OCI-LY7 (cell line): Measurements from ENCODE around the gene ST6GALNAC6.

Experiments used
- EZH2phosphoT487 ChIP-seq: fragments of 200-600 bp; sonication (generic); IDR thresholded peaks from 2 replicates; pipeline ENCODE4 v1.6.1; 2018; ENCODE audit warnings: low read depth, borderline replicate concordance, mild to moderate bottlenecking, mixed run types, antibody characterized with exemption, low read length, moderate library complexity, mixed read lengths
- TF ChIP-seq, protein P1 (sequence below): fragments of 200-600 bp; sonication (generic); conservative IDR thresholded peaks from 2 replicates; pipeline ENCODE4 v1.5.1; 2014; ENCODE audit warnings: mild to moderate bottlenecking, antibody characterized with exemption, low read length, moderate library complexity, mixed read lengths

- TF ChIP-seq, protein P1, sequence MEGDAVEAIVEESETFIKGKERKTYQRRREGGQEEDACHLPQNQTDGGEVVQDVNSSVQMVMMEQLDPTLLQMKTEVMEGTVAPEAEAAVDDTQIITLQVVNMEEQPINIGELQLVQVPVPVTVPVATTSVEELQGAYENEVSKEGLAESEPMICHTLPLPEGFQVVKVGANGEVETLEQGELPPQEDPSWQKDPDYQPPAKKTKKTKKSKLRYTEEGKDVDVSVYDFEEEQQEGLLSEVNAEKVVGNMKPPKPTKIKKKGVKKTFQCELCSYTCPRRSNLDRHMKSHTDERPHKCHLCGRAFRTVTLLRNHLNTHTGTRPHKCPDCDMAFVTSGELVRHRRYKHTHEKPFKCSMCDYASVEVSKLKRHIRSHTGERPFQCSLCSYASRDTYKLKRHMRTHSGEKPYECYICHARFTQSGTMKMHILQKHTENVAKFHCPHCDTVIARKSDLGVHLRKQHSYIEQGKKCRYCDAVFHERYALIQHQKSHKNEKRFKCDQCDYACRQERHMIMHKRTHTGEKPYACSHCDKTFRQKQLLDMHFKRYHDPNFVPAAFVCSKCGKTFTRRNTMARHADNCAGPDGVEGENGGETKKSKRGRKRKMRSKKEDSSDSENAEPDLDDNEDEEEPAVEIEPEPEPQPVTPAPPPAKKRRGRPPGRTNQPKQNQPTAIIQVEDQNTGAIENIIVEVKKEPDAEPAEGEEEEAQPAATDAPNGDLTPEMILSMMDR: no peak
- TF ChIP-seq EZH2phosphoT487: no peak
Measured at GRCh38 chr9:127946728-127947127, 47.3 kb upstream of the ST6GALNAC6 start.
